NCI-H524 (cell line): ENCODE data around the gene PADI1.
A peak's percentile ranks its signal among the peaks of the same experiment; 100 is the strongest.

Experiments used
- DNase-seq, 2 experiments: peaks; one replicate each; lab custom pipeline; 2025; lab: John Stamatoyannopoulos, UW

PADI1 gene

GRCh38 chr1:17272066-17272465 is 67.1 kb downstream of the PADI1 start:
- DNase-seq, result no peak

GRCh38 chr1:17272646-17273045 is 67.7 kb downstream of the PADI1 start:
- DNase-seq, result no peak

GRCh38 chr1:17273096-17273495 is 68.2 kb downstream of the PADI1 start:
- DNase-seq, result no peak

- peak in 1 of 2 experiments; percentile 24 for DNase-seq
Observed at GRCh38 chr1:17274186-17275170, 69.5 kb downstream of the PADI1 start.

DNA sequence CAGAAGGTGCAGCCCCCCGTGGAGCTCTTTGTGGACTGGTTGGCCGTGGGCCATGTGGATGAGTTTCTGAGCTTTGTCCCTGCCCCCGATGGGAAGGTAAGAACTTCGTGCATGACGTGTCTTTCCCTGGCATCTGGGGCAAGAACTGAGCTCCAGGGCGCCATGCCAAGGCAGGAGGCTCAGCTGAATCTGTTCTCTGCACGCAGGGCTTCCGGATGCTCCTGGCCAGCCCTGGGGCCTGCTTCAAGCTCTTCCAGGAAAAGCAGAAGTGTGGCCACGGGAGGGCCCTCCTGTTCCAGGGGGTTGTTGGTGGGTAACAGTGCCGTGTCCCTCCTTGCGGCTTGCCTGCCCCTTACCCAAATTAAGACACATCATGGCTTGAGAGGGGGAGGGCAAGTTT is 71.6 kb downstream of the PADI1 start:
- DNase-seq, result peak in 1 of 2 experiments; percentile 18

- DNase-seq, result no peak
Observed at GRCh38 chr1:17277511-17278159, 72.7 kb downstream of the PADI1 start.

- DNase-seq, result peak; percentile 12 to 13
Observed at GRCh38 chr1:17278996-17279830, 74.3 kb downstream of the PADI1 start.

DNA sequence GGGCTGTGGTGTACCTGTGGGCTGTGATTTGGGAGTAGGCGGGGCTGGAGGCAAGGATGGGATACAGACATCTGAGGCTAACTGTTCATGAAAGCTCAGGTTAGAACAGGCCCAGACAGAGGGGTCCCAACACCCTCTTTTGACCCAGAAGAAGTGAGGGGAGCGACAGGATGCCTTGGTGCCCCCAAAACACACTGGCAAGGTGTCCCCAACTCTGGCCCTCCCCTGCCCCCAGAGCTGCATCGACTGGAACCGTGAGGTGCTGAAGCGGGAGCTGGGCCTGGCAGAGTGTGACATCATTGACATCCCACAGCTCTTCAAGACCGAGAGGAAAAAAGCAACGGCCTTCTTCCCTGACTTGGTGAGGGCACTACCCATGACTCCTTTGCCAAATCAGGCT is 75.5 kb downstream of the PADI1 start:
- DNase-seq, result no peak

GRCh38 chr1:17280894-17281293 is 76.0 kb downstream of the PADI1 start:
- no peak for DNase-seq

DNA sequence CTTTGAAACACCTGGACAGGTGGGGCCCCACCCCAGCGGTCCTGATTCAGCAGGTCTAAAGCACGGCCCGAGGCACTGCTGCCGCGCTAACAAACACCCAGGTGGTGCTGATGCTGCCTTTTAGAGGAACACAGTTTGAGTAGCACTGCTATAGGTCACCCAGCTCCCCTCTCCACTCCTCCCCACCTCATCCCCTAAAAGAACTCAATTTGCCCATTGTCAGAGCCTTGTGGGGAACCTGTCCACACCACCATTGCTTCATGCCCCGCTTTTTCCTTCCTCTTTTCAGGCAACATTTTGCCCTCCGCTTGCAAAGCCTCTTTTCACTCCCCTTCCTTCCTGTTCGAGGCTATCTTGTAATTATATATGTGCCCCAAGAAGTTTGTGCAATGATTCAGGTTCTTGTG is 76.8 kb downstream of the PADI1 start:
- no peak for DNase-seq

- no peak for DNase-seq
Observed at GRCh38 chr1:17282836-17283235, 77.9 kb downstream of the PADI1 start.

DNA sequence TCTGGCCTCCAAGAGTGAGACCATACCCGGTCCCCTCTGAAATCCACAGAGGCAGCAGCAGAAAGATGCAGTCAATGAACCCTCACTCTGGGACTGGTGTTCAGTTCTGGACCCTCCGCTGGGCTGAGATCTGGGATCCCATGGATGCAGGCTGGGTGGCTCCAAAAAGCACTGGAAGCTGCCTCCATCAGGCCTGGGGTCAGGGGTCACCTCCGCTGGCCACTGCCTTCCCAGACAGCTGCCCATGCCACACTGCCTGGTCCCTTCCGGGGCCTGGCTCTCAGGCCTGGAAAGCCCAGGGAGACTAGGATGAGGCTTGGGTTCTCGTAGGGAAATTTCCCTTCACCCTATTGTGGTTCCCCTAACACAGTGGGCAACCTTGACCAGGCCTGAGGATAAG is 81.7 kb downstream of the PADI1 start:
- DNase-seq, result no peak

GRCh38 chr1:17287130-17287776 is 82.3 kb downstream of the PADI1 start:
- no peak for DNase-seq

DNA sequence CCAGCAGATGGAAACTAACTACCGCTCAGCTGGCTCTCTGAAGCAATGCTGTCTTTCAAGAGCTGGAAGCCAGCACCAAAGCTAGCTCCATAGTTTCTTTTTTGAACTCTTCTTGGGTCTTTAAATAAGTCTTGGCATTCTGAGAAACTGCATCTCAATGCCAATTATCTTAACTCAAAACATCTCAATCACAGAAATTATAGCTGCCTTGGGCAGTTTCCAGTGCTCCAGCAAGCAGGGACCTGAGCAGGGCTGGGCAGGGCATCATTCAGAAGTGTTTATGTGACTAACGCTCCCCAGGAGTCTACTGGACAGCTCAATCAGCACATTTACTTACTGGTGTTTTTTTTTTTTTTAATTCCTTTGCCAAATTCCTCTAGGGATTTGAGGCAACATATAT is 84.8 kb downstream of the PADI1 start:
- no peak for DNase-seq

DNA sequence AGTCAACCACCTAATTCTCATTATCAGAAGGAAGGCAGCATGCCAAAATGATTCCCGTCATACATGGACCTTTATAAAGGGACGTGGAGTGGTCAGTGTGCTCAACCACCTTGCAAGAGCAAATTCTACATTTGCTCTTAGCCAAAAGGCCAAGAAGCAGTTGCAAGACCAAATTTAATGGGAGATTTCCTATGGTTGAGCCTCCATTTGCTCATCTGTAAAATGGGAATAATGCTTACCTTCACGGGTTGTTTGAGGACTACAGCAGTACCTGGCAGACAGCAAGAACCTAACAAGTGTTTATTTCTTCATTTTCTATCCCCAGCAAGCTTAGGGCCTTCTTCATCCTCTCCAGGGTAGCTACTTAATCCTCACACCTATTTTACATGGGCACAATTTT is 85.6 kb downstream of the PADI1 start:
- DNase-seq, result no peak

- no peak for DNase-seq
Observed at GRCh38 chr1:17292299-17293160, 87.6 kb downstream of the PADI1 start.

- DNase-seq, result no peak
Observed at GRCh38 chr1:17293681-17294425, 88.9 kb downstream of the PADI1 start.

DNA sequence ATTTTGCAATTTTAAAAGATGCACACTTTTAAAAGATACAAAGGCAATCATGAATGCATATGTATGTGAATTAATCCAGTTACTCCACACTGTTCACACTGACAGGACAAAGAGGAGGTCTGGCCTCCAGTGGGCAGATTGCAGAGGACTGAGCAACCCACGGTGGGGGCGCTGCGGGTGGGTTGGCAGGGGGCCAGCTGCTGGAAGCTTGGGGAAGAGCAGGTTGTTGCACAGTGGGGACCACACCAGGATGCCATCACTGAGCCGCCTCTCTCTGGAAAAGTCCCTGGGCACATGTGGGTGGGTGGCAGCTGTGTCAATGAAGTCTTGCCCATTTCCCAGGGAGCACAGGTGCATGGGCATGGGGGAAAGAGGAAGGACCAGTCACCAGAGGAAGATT is 90.4 kb downstream of the PADI1 start:
- DNase-seq, result no peak
